ENCODE results near the gene TMEM45A. TPM values are rescaled to one million over a fixed set of nuclear protein-coding genes. Genes with fewer than 3 reads are reported as not detected.

The TMEM45A gene
- total RNA-seq, 2 experiments from 2014 or later = 1.1 to 1.8 TPM

GRCh38 chr3:100605358-100605757 is 112.9 kb downstream of the TMEM45A start:
- Mint-ChIP-seq H3K27ac (no peak overlapping the region), H3K9me3 (no peaks in the 10 kb centered on the region), H3K27me3 (peaks cover 8% of the 10 kb centered on the region), H3K4me3 (no peak overlapping the region), H3K36me3 (ENCODE audit: low read depth) (no peaks in the 10 kb centered on the region), H3K4me1 (ENCODE audit: low read depth) (peaks cover 20% of the 10 kb centered on the region)
- intact Hi-C loops (cut with micrococcal nuclease) = no loop called here
- no peak for TF ChIP-seq CTCF (IDR thresholded peaks at IDR 0.05)
- POLR2A ChIA-PET = no interaction called here
- DNase-seq (no peak), ATAC-seq (no peak)
- CTCF ChIA-PET = interaction anchor here (0.7 kb wide), 1 partner anchor 70 kb away, joined by 3 read pairs; no protein-coding TSS in a partner anchor

GRCh38 chr3:100606894-100607512 is 114.6 kb downstream of the TMEM45A start:
- no peak for TF ChIP-seq CTCF (IDR thresholded peaks at IDR 0.05)

GRCh38 chr3:100609305-100609704 is 116.9 kb downstream of the TMEM45A start, which contains the start of gene ADGRG7:
Gene ADGRG7 (plus strand): TSS chr3:100609601. CDS start chr3:100609857, 256 bp downstream.
- ATAC-seq (no peak), DNase-seq (no peak)
- H3K4me1 Mint-ChIP-seq (ENCODE audit: low read depth) = peaks cover 7% of the 10 kb centered on the region
- POLR2A ChIA-PET = no interaction called here
- H3K4me3 Mint-ChIP-seq = no peak within 1 kb of the TSS
- CTCF ChIA-PET = no interaction called here
- no peaks in the 10 kb centered on the region for H3K9me3 Mint-ChIP-seq
- H3K36me3 Mint-ChIP-seq (ENCODE audit: low read depth) = no peaks in the 10 kb centered on the region
- intact Hi-C loops (cut with micrococcal nuclease) = no loop called here
- TF ChIP-seq CTCF (IDR thresholded peaks at IDR 0.05) = no peak
- no peak within 1 kb of the TSS for H3K27ac Mint-ChIP-seq
- peaks cover 16% of the 10 kb centered on the region for H3K27me3 Mint-ChIP-seq

More at GRCh38 chr3:100606894-100607512, 114.6 kb downstream of the TMEM45A start:
- Mint-ChIP-seq H3K27me3 (peaks cover 10% of the 10 kb centered on the region), H3K9me3 (no peaks in the 10 kb centered on the region), H3K4me3 (no peak overlapping the region), H3K36me3 (ENCODE audit: low read depth) (no peaks in the 10 kb centered on the region), H3K27ac (no peak overlapping the region), H3K4me1 (ENCODE audit: low read depth) (peaks cover 18% of the 10 kb centered on the region)
- POLR2A ChIA-PET = no interaction called here
- intact Hi-C loops (cut with micrococcal nuclease) = no loop called here
- CTCF ChIA-PET = no interaction called here
- ATAC-seq (no peak), DNase-seq (no peak)

- no peak overlapping the region for H3K27ac Mint-ChIP-seq
- ATAC-seq (no peak), DNase-seq (no peak)
- H3K27me3 Mint-ChIP-seq = peaks cover 16% of the 10 kb centered on the region
- H3K4me1 Mint-ChIP-seq (ENCODE audit: low read depth) = peaks cover 7% of the 10 kb centered on the region
- ChIA-PET POLR2A (no interaction called here), CTCF (no interaction called here)
- H3K36me3 Mint-ChIP-seq (ENCODE audit: low read depth) = no peaks in the 10 kb centered on the region
- no peaks in the 10 kb centered on the region for H3K9me3 Mint-ChIP-seq
- intact Hi-C loops (cut with micrococcal nuclease) = no loop called here
- no peak for TF ChIP-seq CTCF (IDR thresholded peaks at IDR 0.05)
- no peak overlapping the region for H3K4me3 Mint-ChIP-seq
Measured at GRCh38 chr3:100609963-100610362, 117.5 kb downstream of the TMEM45A start.

- no peaks in the 10 kb centered on the region for H3K9me3 Mint-ChIP-seq
- ATAC-seq = no peak
- H3K4me3 Mint-ChIP-seq = no peak overlapping the region
- ChIA-PET CTCF (no interaction called here), POLR2A (no interaction called here)
- H3K4me1 Mint-ChIP-seq (ENCODE audit: low read depth) = peaks cover 7% of the 10 kb centered on the region
- no peak overlapping the region for H3K27ac Mint-ChIP-seq
- H3K27me3 Mint-ChIP-seq = peaks cover 19% of the 10 kb centered on the region
- peaks cover 3% of the 10 kb centered on the region for H3K36me3 Mint-ChIP-seq (ENCODE audit: low read depth)
- DNase-seq = no peak
- TF ChIP-seq CTCF (IDR thresholded peaks at IDR 0.05) = no peak
- intact Hi-C loops (cut with micrococcal nuclease) = no loop called here
Measured at GRCh38 chr3:100611221-100611620, 118.8 kb downstream of the TMEM45A start.
